HK-2 (cell line): ENCODE measurements around the gene RNF11.
A peak's percentile ranks its signal among the peaks of the same experiment; 100 is the strongest.
"Not testable (repeated sequence)": the region's sequence is repeated elsewhere in the genome, so short reads cannot be mapped to it uniquely, and the experiment has no call there.

Experiments used
- DNase-seq: peaks from one replicate; pipeline ENCODE4 v3.0.0-alpha.2; 2018; ENCODE audit not compliant: unreplicated experiment

RNF11 gene

GRCh38 chr1:51235673-51236530, at the start of gene RNF11:
RNF11 (plus strand) TSS chr1:51236273; CDS start chr1:51236757, 484 bp downstream.
- DNase-seq, result peak; percentile 88

- DNase-seq, result no peak
These were observed 47.8 kb upstream of the RNF11 start for GRCh38 chr1:51188230-51188629.

- DNase-seq, result peak; percentile 14
These were observed 46.5 kb upstream of the RNF11 start for GRCh38 chr1:51189421-51190073.

GRCh38 chr1:51190961-51191360, 45.1 kb upstream of the RNF11 start:
- no peak for DNase-seq

- peak; percentile 47 for DNase-seq
These were observed 43.7 kb upstream of the RNF11 start for GRCh38 chr1:51192213-51192843.

- no peak for DNase-seq
These were observed 42.5 kb upstream of the RNF11 start for GRCh38 chr1:51193564-51193963.

GRCh38 chr1:51203121-51203873, 32.8 kb upstream of the RNF11 start:
- DNase-seq, result no peak

- no peak for DNase-seq
These were observed 32.2 kb upstream of the RNF11 start for GRCh38 chr1:51203874-51204245.

- no peak for DNase-seq
These were observed 26.0 kb upstream of the RNF11 start for GRCh38 chr1:51210055-51210454.

- no peak for DNase-seq
These were observed 25.4 kb upstream of the RNF11 start for GRCh38 chr1:51210676-51211075.

GRCh38 chr1:51214615-51215131, 21.4 kb upstream of the RNF11 start:
- no peak for DNase-seq

GRCh38 chr1:51215169-51215568, 20.9 kb upstream of the RNF11 start:
- no peak for DNase-seq

- no peak for DNase-seq
These were observed 19.4 kb upstream of the RNF11 start for GRCh38 chr1:51216631-51217030.

- no peak for DNase-seq
These were observed 19.0 kb upstream of the RNF11 start for GRCh38 chr1:51217101-51217500.

- DNase-seq, result no peak
These were observed 17.5 kb upstream of the RNF11 start for GRCh38 chr1:51218570-51218969.

- DNase-seq, result no peak
These were observed 17.1 kb upstream of the RNF11 start for GRCh38 chr1:51219022-51219421.

- not testable (repeated sequence) for DNase-seq
These were observed 14.5 kb upstream of the RNF11 start for GRCh38 chr1:51221529-51221928.

GRCh38 chr1:51222136-51222787, 13.8 kb upstream of the RNF11 start:
- no peak for DNase-seq

GRCh38 chr1:51222809-51223208, 13.3 kb upstream of the RNF11 start:
- DNase-seq, result no peak

GRCh38 chr1:51224255-51224654, 11.8 kb upstream of the RNF11 start:
- no peak for DNase-seq

GRCh38 chr1:51227231-51227960, 8.7 kb upstream of the RNF11 start:
- not testable (repeated sequence) for DNase-seq
